Urinary bladder (tissue), 4 donors: ENCODE data around the gene RAB7B. TPM values are rescaled to one million over a fixed set of nuclear protein-coding genes. Genes with fewer than 3 reads are reported as not detected.

ENCODE experiments used
- DNase-seq: peaks from one replicate; pipeline ENCODE4 v3.0.0-alpha.2; 2015; ENCODE audit errors: extremely low spot score
- H3K27ac ChIP-seq: one replicate; pipeline ENCODE4 v1.5.1; 2013; ENCODE audit warnings: low read depth, mild to moderate bottlenecking, moderate library complexity
- H3K36me3 ChIP-seq: one replicate; pipeline ENCODE4 v1.6.1; 2013; ENCODE audit warnings: mild to moderate bottlenecking, moderate library complexity; ENCODE audit not compliant: insufficient read depth
- H3K4me1 ChIP-seq: one replicate; pipeline ENCODE4 v1.6.1; 2013; ENCODE audit warnings: mild to moderate bottlenecking, moderate library complexity; ENCODE audit not compliant: insufficient read depth
- H3K4me3 ChIP-seq: one replicate; pipeline ENCODE4 v1.5.1; 2013; ENCODE audit warnings: low read depth, low read length
- WGBS: extraction: QIAGEN DNeasy Blood & Tissue Kit; methylation state at CpG from one replicate; pipeline ENCODE4 v1.1.7; 2013; 5-methylcytosine and 5-hydroxymethylcytosine counted together
- polyA plus RNA-seq: library from polyadenylated mRNA; stranded (reverse); fragments of 200-250 nt; gene quantifications from one replicate; pipeline ENCODE4 v1.2.3, GENCODE V29; 2013
- total RNA-seq: library from RNA; depleted of rRNA; stranded (reverse); fragments of >200 nt; gene quantifications from one replicate; pipeline ENCODE4 v1.2.3, GENCODE V29; 2014
- donor health status: healthy with polysubstance abuse.
- donor health status: healthy.

RAB7B gene
- total and polyA plus RNA-seq, 2 donors, result 4.6 to 11.5 TPM

- Histone ChIP-seq H3K36me3 (no peaks in the 10 kb centered on the region), H3K4me3 (no peak overlapping the region), H3K27ac (no peak overlapping the region), H3K4me1 (no peaks in the 10 kb centered on the region)
- no peak for DNase-seq
- WGBS, result 78% methylated on average over 7 of the region's 7 CpGs
Measured at GRCh38 chr1:205950826-205951549, 52.2 kb downstream of the RAB7B start.

GRCh38 chr1:205950280-205950679, 52.9 kb downstream of the RAB7B start:
- 60% methylated on average over 8 of the region's 8 CpGs for WGBS
- H3K27ac ChIP-seq, result no peak overlapping the region
- DNase-seq, result no peak
- no peaks in the 10 kb centered on the region for H3K36me3 ChIP-seq
- H3K4me3 ChIP-seq, result no peak overlapping the region
- no peaks in the 10 kb centered on the region for H3K4me1 ChIP-seq

- no peak overlapping the region for H3K27ac ChIP-seq
- 100% methylated on average over 1 of the region's 1 CpG for WGBS
- no peak for DNase-seq
- H3K4me3 ChIP-seq, result no peak overlapping the region
- no peaks in the 10 kb centered on the region for H3K4me1 ChIP-seq
- H3K36me3 ChIP-seq, result no peaks in the 10 kb centered on the region
Measured at GRCh38 chr1:205949753-205950152, 53.4 kb downstream of the RAB7B start.

GRCh38 chr1:205948886-205949285, 54.3 kb downstream of the RAB7B start:
- DNase-seq, result no peak
- no peaks in the 10 kb centered on the region for H3K36me3 ChIP-seq
- H3K4me3 ChIP-seq, result no peak overlapping the region
- H3K27ac ChIP-seq, result no peak overlapping the region
- WGBS, result 97% methylated on average over 3 of the region's 3 CpGs
- H3K4me1 ChIP-seq, result no peaks in the 10 kb centered on the region

- Histone ChIP-seq H3K27ac (no peak overlapping the region), H3K36me3 (no peaks in the 10 kb centered on the region), H3K4me3 (no peak overlapping the region), H3K4me1 (no peaks in the 10 kb centered on the region)
- DNase-seq, result no peak
- WGBS, result 85% methylated on average over 4 of the region's 4 CpGs
Measured at GRCh38 chr1:205948039-205948438, 55.2 kb downstream of the RAB7B start.

- Histone ChIP-seq H3K36me3 (no peaks in the 10 kb centered on the region), H3K27ac (no peak overlapping the region), H3K4me1 (no peaks in the 10 kb centered on the region), H3K4me3 (no peak overlapping the region)
- DNase-seq, result no peak
- WGBS, result 76% methylated on average over 4 of the region's 4 CpGs
Measured at GRCh38 chr1:205947024-205947423, 56.2 kb downstream of the RAB7B start.

- WGBS, result 85% methylated on average over 3 of the region's 3 CpGs
- no peak for DNase-seq
- Histone ChIP-seq H3K36me3 (no peaks in the 10 kb centered on the region), H3K27ac (no peak overlapping the region), H3K4me1 (no peaks in the 10 kb centered on the region), H3K4me3 (no peak overlapping the region)
Measured at GRCh38 chr1:205945069-205945468, 58.1 kb downstream of the RAB7B start.

GRCh38 chr1:205944525-205944924, 58.7 kb downstream of the RAB7B start:
- DNase-seq, result no peak
- no peak overlapping the region for H3K4me3 ChIP-seq
- H3K4me1 ChIP-seq, result no peaks in the 10 kb centered on the region
- H3K27ac ChIP-seq, result no peak overlapping the region
- 68% methylated on average over 4 of the region's 4 CpGs for WGBS
- no peaks in the 10 kb centered on the region for H3K36me3 ChIP-seq

- Histone ChIP-seq H3K4me3 (no peak within 1 kb of the TSS), H3K27ac (no peak within 1 kb of the TSS), H3K36me3 (no peaks in the 10 kb centered on the region), H3K4me1 (no peaks in the 10 kb centered on the region)
- no peak for DNase-seq
- WGBS, result 45% methylated on average over 7 of the region's 7 CpGs
Measured at GRCh38 chr1:205943245-205943644, 60.0 kb downstream of the RAB7B start, which contains the start of gene SLC26A9. Gene SLC26A9, minus strand, starts transcription at chr1:205943456. Its CDS starts 7,636 bp downstream, at chr1:205935820.

GRCh38 chr1:205942631-205943159, 60.5 kb downstream of the RAB7B start:
- H3K4me1 ChIP-seq, result no peaks in the 10 kb centered on the region
- no peak for DNase-seq
- H3K4me3 ChIP-seq, result no peak overlapping the region
- no peak overlapping the region for H3K27ac ChIP-seq
- H3K36me3 ChIP-seq, result no peaks in the 10 kb centered on the region
- 75% methylated on average over 12 of the region's 12 CpGs for WGBS

GRCh38 chr1:205940710-205941109, 62.5 kb downstream of the RAB7B start:
- 69% methylated on average over 5 of the region's 5 CpGs for WGBS
- Histone ChIP-seq H3K4me1 (no peaks in the 10 kb centered on the region), H3K4me3 (no peak overlapping the region), H3K36me3 (no peaks in the 10 kb centered on the region), H3K27ac (no peak overlapping the region)
- DNase-seq, result no peak

GRCh38 chr1:205939690-205940330, 63.4 kb downstream of the RAB7B start:
- Histone ChIP-seq H3K36me3 (no peaks in the 10 kb centered on the region), H3K27ac (no peak overlapping the region), H3K4me1 (no peaks in the 10 kb centered on the region), H3K4me3 (no peak overlapping the region)
- WGBS, result 39% methylated on average over 7 of the region's 7 CpGs
- DNase-seq, result no peak

GRCh38 chr1:205938682-205939081, 64.5 kb downstream of the RAB7B start:
- no peak overlapping the region for H3K4me3 ChIP-seq

More at GRCh38 chr1:205938682-205939081, 64.5 kb downstream of the RAB7B start:
- Histone ChIP-seq H3K36me3 (no peaks in the 10 kb centered on the region), H3K27ac (no peak overlapping the region), H3K4me1 (no peaks in the 10 kb centered on the region)
- no peak for DNase-seq
- WGBS, result 93% methylated on average over 1 of the region's 1 CpG
